Neural progenitor cell (in vitro differentiated cells): Measurements from ENCODE around the gene RBM33.

Experiments used
- CTCF ChIP-seq: fragments of 200-600 bp; sonication (generic); IDR thresholded peaks from 2 replicates; pipeline ENCODE4 v1.5.1; 2017; ENCODE audit warnings: antibody characterized with exemption, mild to moderate bottlenecking
- EZH2 ChIP-seq: fragments of 200-600 bp; sonication (generic); IDR thresholded peaks from 2 replicates; pipeline ENCODE4 v1.6.1; 2017; ENCODE audit warnings: antibody characterized with exemption, mild to moderate bottlenecking, moderate library complexity
- EZH2phosphoT487 ChIP-seq: fragments of 200-600 bp; sonication (generic); IDR thresholded peaks from 2 replicates; pipeline ENCODE4 v1.6.1; 2017; ENCODE audit warnings: antibody characterized with exemption

DNA sequence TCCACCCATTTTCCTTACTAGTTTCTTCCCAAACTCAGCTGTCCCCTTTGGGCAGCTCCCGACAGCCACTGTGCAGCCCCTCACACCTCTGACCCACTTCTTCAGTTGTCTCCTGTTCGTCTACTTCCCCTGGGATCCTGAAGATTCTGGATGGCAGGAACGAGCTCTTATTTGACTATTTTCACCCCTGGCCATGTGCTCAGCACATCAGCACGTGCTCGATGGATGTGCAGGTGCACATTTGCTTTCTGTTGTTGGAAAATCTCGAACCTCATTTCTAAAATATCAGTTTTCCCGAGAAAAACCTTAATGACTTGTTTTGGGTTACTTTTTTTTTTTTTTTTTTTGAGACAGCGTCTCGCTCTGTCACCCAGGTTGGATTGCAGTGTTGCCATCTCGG, 31.8 kb upstream of the RBM33 start:
- no peak for TF ChIP-seq CTCF
- no peak for TF ChIP-seq EZH2
- no peak for TF ChIP-seq EZH2phosphoT487
